ENCODE results near the gene KDM4C.

GRCh38 chr9:6917162-6917561 is 159.4 kb downstream of the KDM4C start:
- TF ChIP-seq, protein P1, sequence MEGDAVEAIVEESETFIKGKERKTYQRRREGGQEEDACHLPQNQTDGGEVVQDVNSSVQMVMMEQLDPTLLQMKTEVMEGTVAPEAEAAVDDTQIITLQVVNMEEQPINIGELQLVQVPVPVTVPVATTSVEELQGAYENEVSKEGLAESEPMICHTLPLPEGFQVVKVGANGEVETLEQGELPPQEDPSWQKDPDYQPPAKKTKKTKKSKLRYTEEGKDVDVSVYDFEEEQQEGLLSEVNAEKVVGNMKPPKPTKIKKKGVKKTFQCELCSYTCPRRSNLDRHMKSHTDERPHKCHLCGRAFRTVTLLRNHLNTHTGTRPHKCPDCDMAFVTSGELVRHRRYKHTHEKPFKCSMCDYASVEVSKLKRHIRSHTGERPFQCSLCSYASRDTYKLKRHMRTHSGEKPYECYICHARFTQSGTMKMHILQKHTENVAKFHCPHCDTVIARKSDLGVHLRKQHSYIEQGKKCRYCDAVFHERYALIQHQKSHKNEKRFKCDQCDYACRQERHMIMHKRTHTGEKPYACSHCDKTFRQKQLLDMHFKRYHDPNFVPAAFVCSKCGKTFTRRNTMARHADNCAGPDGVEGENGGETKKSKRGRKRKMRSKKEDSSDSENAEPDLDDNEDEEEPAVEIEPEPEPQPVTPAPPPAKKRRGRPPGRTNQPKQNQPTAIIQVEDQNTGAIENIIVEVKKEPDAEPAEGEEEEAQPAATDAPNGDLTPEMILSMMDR (IDR thresholded peaks at IDR 0.05) = no peak
- no peak for TF ChIP-seq POLR2A (IDR thresholded peaks at IDR 0.05)

Measured in heart left ventricle (tissue), 13 donors.